ENCODE results near the gene SSTR3.
A peak's percentile ranks its signal among the peaks of the same experiment; 100 is the strongest.

SSTR3 gene

DNA sequence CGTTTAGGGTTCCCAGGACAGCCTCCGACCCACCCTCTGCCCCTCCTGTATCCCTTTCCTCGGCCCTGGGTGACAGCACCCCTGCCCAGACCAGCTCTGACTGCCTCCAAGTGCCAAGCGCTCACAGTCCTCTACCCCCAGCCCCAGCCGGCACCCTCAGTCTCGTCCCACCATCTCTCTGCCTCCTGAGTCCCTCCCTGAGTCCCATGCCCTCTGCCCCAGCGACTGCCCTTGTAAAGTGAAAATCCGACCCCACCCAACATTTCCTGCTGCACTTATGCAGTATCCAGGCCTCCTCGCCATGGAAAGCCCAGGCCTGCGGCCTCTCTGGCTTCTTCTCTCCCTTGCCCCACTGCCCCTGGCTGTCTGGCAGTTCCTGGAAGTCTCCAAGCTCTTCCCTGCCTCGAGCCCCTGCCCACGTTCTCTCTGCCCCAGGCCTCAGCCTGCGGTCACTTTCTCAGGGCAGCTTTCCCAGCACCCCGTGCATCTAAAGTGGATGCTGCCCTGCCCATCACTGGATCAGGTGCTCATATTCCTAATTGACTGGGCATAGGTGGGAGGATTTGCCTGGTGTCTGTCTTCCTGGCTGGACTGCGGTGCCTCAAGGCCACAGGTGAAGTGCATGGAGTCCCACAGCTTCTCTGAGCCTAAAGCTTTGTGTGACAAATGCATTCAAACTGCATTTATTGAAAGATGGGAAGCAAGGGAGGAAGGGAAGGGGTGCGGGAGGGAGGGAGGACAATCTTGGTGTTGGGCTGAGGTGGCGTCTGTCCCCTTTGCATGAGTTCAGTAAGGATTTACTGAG is 44.9 kb downstream of the SSTR3 start:
- no peak for DNase-seq (ENCODE audit: low read depth in 2 of 2)

DNA sequence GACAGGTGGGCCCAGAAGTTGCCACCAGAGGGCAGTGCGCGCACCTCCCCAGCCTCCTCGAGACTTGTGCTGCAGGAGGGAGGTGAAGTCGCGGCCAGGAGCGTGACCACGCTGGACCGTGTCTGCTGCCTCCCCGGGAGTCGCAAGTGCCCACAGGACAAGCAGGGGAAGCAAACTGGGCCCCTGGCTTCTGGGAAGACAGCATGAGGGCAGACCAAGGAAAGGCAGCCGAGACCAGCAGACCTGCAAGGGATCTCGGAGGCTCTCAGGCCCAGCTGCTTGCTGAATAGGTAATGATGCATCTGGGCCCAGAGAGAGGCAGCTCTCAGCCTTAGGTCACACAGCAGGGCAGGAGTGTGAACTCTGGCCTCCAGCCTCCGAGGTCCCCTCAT is 45.6 kb downstream of the SSTR3 start:
- DNase-seq (ENCODE audit: low read depth in 2 of 2), result peak; percentile 65 to 80

- DNase-seq (ENCODE audit: low read depth in 2 of 2), result no peak
These were observed 46.2 kb downstream of the SSTR3 start for GRCh38 chr22:37165940-37166674.

GRCh38 chr22:37165066-37165465 is 47.2 kb downstream of the SSTR3 start:
- DNase-seq (ENCODE audit: low read depth in 2 of 2), result no peak

GRCh38 chr22:37164505-37164887 is 47.8 kb downstream of the SSTR3 start:
- no peak for DNase-seq (ENCODE audit: low read depth in 2 of 2)

DNA sequence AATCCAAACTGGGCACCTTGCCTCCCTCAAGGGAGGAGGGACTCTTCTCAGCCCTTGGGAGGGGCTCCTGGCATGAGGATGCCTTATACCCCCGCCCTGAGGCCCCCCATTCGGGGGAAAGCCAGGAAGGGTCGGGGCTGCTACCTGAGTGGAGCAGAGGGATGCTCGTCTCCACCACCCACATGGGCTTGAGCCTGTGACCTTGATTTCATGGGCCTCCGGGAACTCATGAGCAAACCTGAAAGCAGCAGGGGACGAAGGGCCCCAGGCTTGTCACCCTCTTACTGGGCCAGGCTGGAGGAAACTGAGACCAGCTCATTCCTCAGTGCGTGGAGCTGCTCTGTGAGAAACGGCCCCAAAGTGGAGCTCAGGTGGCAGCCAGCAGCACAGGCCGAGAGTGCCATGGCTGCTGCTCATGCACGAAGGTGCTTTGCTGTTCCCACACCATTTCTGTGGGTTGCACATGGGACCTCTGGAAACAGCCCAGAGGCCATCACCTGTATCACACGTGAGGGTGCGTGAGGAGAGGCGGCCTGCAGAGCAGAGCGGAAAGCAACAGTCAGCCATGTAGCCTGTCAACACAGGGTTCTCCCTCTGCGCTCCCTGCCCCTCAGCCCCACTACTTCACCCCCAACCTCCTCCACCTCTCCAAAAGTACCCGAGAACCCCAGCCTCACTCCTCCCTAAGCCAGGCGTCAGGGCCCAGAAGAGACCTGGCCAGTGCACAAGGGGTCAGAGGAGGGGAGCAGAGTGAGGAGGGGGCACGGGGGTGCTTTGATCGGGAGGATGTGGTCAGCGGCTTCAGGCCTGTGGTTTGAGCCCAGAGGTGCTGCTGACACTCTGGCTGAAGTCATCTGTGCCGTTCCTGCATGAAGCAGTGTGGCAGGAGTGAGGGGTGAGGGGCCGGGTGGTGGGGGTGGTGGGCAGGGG is 48.4 kb downstream of the SSTR3 start:
- DNase-seq (ENCODE audit: low read depth in 2 of 2), result no peak

DNA sequence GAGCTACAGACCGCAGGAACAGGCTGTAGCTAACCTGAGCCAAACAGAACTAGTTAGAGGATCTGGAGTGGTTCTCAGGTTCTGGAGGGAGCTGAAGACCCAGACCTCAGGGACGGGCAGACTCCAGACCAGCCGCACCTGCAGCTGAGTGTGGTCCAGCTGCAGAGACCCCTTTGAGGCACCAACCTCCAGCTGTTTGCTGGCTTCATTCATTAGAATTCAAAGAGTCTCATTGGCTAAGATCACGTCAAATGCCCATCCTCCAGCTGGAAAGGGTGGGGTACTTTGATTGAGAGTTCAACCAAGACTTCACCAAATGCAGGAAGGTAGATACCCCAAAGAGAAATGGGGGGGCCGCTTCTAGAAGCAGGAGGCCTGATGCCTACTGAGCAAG is 49.2 kb downstream of the SSTR3 start:
- DNase-seq (ENCODE audit: low read depth in 2 of 2), result no peak

DNA sequence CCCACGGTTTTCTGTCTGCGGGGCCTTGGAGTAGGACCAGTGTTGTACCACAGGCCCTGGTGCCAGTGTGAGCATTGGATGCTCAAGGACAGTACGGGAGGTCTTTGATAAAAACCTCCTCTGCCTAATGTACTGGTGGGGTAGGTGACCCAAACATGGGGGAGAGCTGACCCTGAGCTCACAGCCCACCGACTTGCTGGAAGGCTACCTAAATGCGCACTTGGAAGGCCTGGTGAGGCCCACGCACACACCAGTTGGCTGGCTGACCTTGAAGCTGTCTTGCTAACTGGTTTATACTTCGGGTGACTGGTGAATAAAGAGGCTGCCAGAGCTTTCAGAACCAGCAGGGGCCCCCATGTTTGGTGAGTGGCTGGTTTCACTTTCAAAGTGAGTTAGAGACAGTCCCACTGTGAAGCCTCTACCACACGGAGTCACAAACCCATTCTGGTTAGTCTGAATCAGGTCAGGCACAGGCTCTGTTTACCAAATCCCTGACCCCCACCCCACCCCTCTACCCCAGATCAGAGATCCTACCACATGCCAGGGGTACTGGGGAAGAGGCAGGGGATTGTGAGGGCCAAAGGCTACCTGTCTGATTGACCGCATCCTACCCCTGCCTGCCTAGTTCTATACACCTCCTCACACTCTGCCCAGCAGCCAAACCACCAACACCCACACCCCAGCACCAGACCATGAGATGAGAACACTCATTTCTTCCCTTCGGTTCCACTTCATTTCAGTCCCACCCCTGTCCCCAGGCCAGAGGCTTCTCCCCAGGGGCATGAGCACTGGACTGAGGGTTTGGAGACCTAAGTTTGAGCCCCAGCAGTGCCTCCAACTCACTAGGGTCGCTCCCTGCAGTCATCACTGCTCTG is 49.8 kb downstream of the SSTR3 start:
- no peak for DNase-seq (ENCODE audit: low read depth in 2 of 2)

GRCh38 chr22:37161443-37161842 is 50.8 kb downstream of the SSTR3 start:
- no peak for DNase-seq (ENCODE audit: low read depth in 2 of 2)

- DNase-seq (ENCODE audit: low read depth in 2 of 2), result no peak
These were observed 52.2 kb downstream of the SSTR3 start for GRCh38 chr22:37160027-37160426.

- DNase-seq (ENCODE audit: low read depth in 2 of 2), result no peak
These were observed 53.4 kb downstream of the SSTR3 start for GRCh38 chr22:37158963-37159290.

- DNase-seq (ENCODE audit: low read depth in 2 of 2), result no peak
These were observed 54.6 kb downstream of the SSTR3 start for GRCh38 chr22:37157516-37158285.

- no peak for DNase-seq (ENCODE audit: low read depth in 2 of 2)
These were observed 55.4 kb downstream of the SSTR3 start for GRCh38 chr22:37156686-37157435.

DNA sequence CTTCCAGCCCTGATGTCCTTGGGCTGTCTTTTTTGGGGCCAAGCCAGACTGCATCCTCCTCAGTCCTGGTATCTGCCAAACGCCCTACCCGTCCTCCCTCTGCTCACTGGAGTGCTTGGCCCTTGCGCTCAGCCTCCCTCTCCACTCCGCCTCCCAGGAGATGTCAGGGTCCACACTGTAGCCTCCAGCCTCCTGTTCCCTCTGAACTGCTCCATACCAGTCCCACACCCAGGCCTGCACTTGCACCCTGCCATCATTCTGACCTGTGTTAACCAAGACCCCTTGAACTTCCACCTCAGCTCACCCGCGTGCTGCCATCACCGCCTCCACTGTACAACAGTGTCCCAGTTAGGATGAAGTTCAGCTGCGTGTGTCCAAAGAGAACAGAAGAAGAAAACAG is 56.3 kb downstream of the SSTR3 start:
- no peak for DNase-seq (ENCODE audit: low read depth in 2 of 2)

- no peak for DNase-seq (ENCODE audit: low read depth in 2 of 2)
These were observed 57.2 kb downstream of the SSTR3 start for GRCh38 chr22:37154925-37155712.
